ENCODE measurements around the gene ADISSP. TPM values are rescaled to one million over a fixed set of nuclear protein-coding genes. Genes with fewer than 3 reads are reported as not detected.
A peak's percentile ranks its signal among the peaks of the same experiment; 100 is the strongest.

Gene ADISSP
- total and polyA plus RNA-seq, 10 donors = 29.4 to 55.5 (median 36.0) TPM

- WGBS, 5 donors = 49 to 67% (median 58%) methylated on average over 7 to 8 of the region's 8 CpGs
- TF ChIP-seq POLR2AphosphoS5 (IDR thresholded peaks at IDR 0.05) (peak in 1 of 3 donors; percentile 11), POLR2A (IDR thresholded peaks at IDR 0.05) (no peak), CTCF (IDR thresholded peaks at IDR 0.05 in 8 of 11, conservative IDR thresholded peaks at IDR 0.05 in 3 of 11) (no peak)
- H3K27ac ChIP-seq = peak overlapping the region in 1 of 8 donors; percentile 38
- no peaks in the 10 kb centered on the region for H3K36me3 ChIP-seq
- intact Hi-C loops (cut with DNase I; ENCODE audit: low total_unique reads) = no loop called here
- no peak overlapping the region for H3K4me3 ChIP-seq
- peaks cover 0 to 68% (median 26%) of the 10 kb centered on the region in 6 donors for H3K4me1 ChIP-seq
- H3K27me3 ChIP-seq (replicated peaks in 1 of 7) = peaks cover 0 to 84% (median 10%) of the 10 kb centered on the region in 7 donors
- DNase-seq = peak; percentile 59
- H3K9me3 ChIP-seq = no peaks in the 10 kb centered on the region
Observed at GRCh38 chr20:3729811-3730540, 37.6 kb downstream of the ADISSP start.

- Histone ChIP-seq H3K9me3 (no peaks in the 10 kb centered on the region), H3K27ac (no peak overlapping the region), H3K4me1 (peaks cover 0 to 62% (median 24%) of the 10 kb centered on the region in 6 donors), H3K27me3 (replicated peaks in 1 of 7) (peaks cover 0 to 84% (median 10%) of the 10 kb centered on the region in 7 donors), H3K36me3 (no peaks in the 10 kb centered on the region), H3K4me3 (no peak overlapping the region)
- DNase-seq = no peak
- intact Hi-C loops (cut with DNase I; ENCODE audit: low total_unique reads) = no loop called here
- 88 to 94% (median 89%) methylated on average over 2 to 6 of the region's 6 CpGs for WGBS, 5 donors
- TF ChIP-seq CTCF (IDR thresholded peaks at IDR 0.05 in 8 of 11, conservative IDR thresholded peaks at IDR 0.05 in 3 of 11) (no peak), POLR2AphosphoS5 (IDR thresholded peaks at IDR 0.05) (no peak)
Observed at GRCh38 chr20:3729378-3729777, 38.2 kb downstream of the ADISSP start.

GRCh38 chr20:3728876-3729275, 38.7 kb downstream of the ADISSP start:
- H3K27ac ChIP-seq = peak overlapping the region in 1 of 8 donors; percentile 6
- peaks cover 0 to 83% (median 10%) of the 10 kb centered on the region in 7 donors for H3K27me3 ChIP-seq (replicated peaks in 1 of 7)
- no peak overlapping the region for H3K4me3 ChIP-seq
- intact Hi-C loops (cut with DNase I; ENCODE audit: low total_unique reads) = no loop called here
- DNase-seq = peak; percentile 62
- 60 to 81% (median 65%) methylated on average over 2 to 3 of the region's 3 CpGs for WGBS, 5 donors
- H3K4me1 ChIP-seq = peaks cover 0 to 57% (median 21%) of the 10 kb centered on the region in 6 donors
- H3K36me3 ChIP-seq = no peaks in the 10 kb centered on the region
- no peaks in the 10 kb centered on the region for H3K9me3 ChIP-seq
- TF ChIP-seq POLR2A (IDR thresholded peaks at IDR 0.05) (no peak), CTCF (IDR thresholded peaks at IDR 0.05 in 8 of 11, conservative IDR thresholded peaks at IDR 0.05 in 3 of 11) (no peak), POLR2AphosphoS5 (IDR thresholded peaks at IDR 0.05) (peak in 1 of 3 donors; percentile 20)

- WGBS, 5 donors = 77 to 90% (median 85%) methylated on average over 5 of the region's 5 CpGs
Observed at GRCh38 chr20:3728354-3728753, 39.2 kb downstream of the ADISSP start.

More at GRCh38 chr20:3728354-3728753, 39.2 kb downstream of the ADISSP start:
- Histone ChIP-seq H3K4me1 (peaks cover 0 to 52% (median 18%) of the 10 kb centered on the region in 6 donors), H3K4me3 (no peak overlapping the region), H3K27ac (peak overlapping the region in 2 of 8 donors; percentile 6 to 14), H3K27me3 (replicated peaks in 1 of 7) (peaks cover 0 to 78% (median 10%) of the 10 kb centered on the region in 7 donors), H3K9me3 (no peaks in the 10 kb centered on the region), H3K36me3 (no peaks in the 10 kb centered on the region)
- intact Hi-C loops (cut with DNase I; ENCODE audit: low total_unique reads) = no loop called here
- no peak for TF ChIP-seq POLR2AphosphoS5 (IDR thresholded peaks at IDR 0.05)
- DNase-seq = peak; percentile 33
